GM12875 (cell line): ENCODE measurements around the gene PPP2CA.
A peak's percentile ranks its signal among the peaks of the same experiment; 100 is the strongest.

Experiments used
- H3K4me3 ChIP-seq: one replicate; pipeline ENCODE4 v1.5.1; 2011; ENCODE audit warnings: low read depth, low read length, control low read depth
- TF ChIP-seq, protein P1 (sequence below): IDR thresholded peaks from 2 replicates; pipeline ENCODE4 v1.5.1; 2011; ENCODE audit warnings: low read depth, mild to moderate bottlenecking, control low read depth, inconsistent platforms, low read length, moderate library complexity, borderline replicate concordance; ENCODE audit not compliant: insufficient read depth

PPP2CA gene

GRCh38 chr5:134236820-134237219 is 10.9 kb upstream of the PPP2CA start:
- H3K4me3 ChIP-seq, result no peak overlapping the region
- TF ChIP-seq, protein P1, sequence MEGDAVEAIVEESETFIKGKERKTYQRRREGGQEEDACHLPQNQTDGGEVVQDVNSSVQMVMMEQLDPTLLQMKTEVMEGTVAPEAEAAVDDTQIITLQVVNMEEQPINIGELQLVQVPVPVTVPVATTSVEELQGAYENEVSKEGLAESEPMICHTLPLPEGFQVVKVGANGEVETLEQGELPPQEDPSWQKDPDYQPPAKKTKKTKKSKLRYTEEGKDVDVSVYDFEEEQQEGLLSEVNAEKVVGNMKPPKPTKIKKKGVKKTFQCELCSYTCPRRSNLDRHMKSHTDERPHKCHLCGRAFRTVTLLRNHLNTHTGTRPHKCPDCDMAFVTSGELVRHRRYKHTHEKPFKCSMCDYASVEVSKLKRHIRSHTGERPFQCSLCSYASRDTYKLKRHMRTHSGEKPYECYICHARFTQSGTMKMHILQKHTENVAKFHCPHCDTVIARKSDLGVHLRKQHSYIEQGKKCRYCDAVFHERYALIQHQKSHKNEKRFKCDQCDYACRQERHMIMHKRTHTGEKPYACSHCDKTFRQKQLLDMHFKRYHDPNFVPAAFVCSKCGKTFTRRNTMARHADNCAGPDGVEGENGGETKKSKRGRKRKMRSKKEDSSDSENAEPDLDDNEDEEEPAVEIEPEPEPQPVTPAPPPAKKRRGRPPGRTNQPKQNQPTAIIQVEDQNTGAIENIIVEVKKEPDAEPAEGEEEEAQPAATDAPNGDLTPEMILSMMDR, result no peak

DNA sequence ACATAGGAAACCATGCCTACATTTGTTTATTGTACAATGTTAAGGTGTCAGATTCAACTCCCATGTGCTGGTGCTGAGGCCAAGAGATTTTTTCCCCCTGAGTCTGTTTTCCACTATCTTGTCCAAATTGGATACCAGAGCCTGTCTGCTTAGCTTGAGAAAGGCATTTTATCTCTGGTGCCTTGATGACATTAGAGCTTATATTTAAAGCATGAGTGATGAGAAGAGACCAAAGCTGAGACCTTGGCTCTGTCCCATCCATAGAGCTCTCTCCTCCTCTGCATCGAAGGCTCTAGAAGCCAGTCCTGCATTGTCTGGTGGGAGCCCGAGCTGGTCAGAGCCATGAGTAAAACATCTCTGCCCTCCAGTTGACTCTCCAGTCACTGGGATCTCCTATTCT is 10.4 kb upstream of the PPP2CA start:
- TF ChIP-seq, protein P1, result no peak
- no peak overlapping the region for H3K4me3 ChIP-seq

DNA sequence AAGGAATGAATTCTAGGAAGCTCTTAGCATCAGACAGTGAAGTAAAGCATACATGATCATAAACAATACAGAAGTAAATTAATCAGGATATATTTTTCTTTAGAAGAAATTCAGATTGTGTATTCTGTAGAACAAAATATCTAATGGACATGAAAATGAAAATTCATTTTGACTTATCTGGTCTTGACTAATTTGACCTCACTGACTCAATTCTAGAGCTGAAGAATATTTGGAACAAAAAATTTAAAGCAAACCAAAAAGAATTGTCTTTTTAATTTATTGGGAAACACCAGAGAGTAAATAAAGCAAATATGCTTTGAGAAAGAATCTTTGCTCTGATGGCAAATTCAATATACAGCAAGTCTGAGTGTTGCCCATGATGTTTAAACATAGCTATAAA is 2.8 kb upstream of the PPP2CA start:
- TF ChIP-seq, protein P1, result no peak
- H3K4me3 ChIP-seq, result no peak overlapping the region

DNA sequence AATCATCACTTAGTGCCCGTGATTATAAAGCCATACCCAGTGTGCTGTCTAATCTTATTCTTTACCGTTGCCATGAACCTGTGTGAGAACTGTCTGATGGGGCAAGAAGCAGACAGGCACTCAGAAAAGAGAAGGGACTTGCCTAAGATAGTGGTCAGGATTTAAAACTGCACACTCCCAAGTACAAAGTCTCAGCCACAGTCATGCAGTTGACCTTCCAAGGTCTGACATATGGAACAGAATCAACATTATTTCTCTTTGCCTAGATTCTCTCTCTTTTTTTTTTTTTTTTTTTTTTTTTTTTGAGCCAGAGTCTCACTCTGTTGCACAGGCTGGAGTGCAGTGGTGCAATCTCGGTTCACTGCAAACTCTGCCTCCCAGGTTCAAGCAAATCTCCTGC is 1.9 kb upstream of the PPP2CA start:
- TF ChIP-seq, protein P1, result no peak

GRCh38 chr5:134227259-134227658 is 1.4 kb upstream of the PPP2CA start:
- H3K4me3 ChIP-seq, result no peak overlapping the region
- TF ChIP-seq, protein P1, result no peak

More for the DNA sequence above, 1.9 kb upstream of the PPP2CA start:
- no peak overlapping the region for H3K4me3 ChIP-seq

- TF ChIP-seq, protein P1, result no peak
- peak overlapping the region; percentile 90 for H3K4me3 ChIP-seq
These were observed 744 bp upstream of the PPP2CA start for GRCh38 chr5:134226441-134227192.
